Measurements from ENCODE around the gene WBP11.

DNA sequence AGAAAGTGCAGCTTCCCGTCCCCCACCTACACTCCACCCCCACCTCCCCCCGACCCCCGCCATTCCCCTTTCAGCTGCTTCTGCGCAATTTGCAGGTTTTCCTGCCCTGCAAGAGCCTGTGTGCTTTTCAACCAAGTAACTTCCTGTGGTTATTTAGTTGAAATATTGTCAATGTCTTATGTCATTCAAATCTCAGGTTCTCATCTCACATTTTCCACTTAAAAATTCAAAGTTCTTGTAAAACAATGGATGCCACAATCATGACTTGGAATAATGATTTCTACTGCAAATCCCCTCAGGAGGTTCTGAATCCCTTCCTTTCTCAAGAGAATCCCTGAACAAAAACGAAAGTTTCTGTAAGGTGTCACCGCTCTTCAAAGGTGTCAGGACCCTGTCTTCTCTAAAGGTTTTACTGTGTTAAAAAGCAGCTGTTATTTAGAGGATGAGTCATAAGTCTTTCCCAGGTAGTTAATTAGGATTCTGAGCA, 31.6 kb downstream of the WBP11 start:
- TF ChIP-seq, protein P1, sequence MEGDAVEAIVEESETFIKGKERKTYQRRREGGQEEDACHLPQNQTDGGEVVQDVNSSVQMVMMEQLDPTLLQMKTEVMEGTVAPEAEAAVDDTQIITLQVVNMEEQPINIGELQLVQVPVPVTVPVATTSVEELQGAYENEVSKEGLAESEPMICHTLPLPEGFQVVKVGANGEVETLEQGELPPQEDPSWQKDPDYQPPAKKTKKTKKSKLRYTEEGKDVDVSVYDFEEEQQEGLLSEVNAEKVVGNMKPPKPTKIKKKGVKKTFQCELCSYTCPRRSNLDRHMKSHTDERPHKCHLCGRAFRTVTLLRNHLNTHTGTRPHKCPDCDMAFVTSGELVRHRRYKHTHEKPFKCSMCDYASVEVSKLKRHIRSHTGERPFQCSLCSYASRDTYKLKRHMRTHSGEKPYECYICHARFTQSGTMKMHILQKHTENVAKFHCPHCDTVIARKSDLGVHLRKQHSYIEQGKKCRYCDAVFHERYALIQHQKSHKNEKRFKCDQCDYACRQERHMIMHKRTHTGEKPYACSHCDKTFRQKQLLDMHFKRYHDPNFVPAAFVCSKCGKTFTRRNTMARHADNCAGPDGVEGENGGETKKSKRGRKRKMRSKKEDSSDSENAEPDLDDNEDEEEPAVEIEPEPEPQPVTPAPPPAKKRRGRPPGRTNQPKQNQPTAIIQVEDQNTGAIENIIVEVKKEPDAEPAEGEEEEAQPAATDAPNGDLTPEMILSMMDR (IDR thresholded peaks at IDR 0.05): no peak
- TF ChIP-seq POLR2A (IDR thresholded peaks at IDR 0.05) (no peak), POLR2AphosphoS5 (IDR thresholded peaks at IDR 0.05) (no peak)
